Esophagus muscularis mucosa (tissue), 4 donors: ENCODE data around the gene FAM76B. TPM values are rescaled to one million over a fixed set of nuclear protein-coding genes. Genes with fewer than 3 reads are reported as not detected.

Experiments used
- DNase-seq: peaks from one replicate; pipeline ENCODE4 v3.0.0-alpha.2; 2017; ENCODE audit errors: extremely low spot score
- H3K27ac ChIP-seq, 4 donors: fragments of 200-600 bp; sonication (generic); replicated peaks in 1 of 4; 1 replicate in 3 of 4; 2 replicates in 1 of 4; pipeline ENCODE4 v1.5.1; 2016 to 2019; ENCODE audit warnings: mild to moderate bottlenecking in 1 of 4
- H3K27me3 ChIP-seq, 4 donors: fragments of 200-600 bp; sonication (generic); one replicate each; pipeline versions ENCODE4 v1.5.1 to v1.6.0; 2016 to 2019
- H3K36me3 ChIP-seq, 4 donors: fragments of 200-600 bp; sonication (generic); one replicate each; pipeline ENCODE4 v1.5.1; 2016 to 2019
- H3K4me1 ChIP-seq, 4 donors: fragments of 200-600 bp; sonication (generic); one replicate each; pipeline ENCODE4 v1.5.1; 2016 to 2019
- H3K4me3 ChIP-seq, 4 donors: fragments of 200-600 bp; sonication (generic); 1 replicate in 2 of 4; 2 replicates in 2 of 4; pipeline ENCODE4 v1.5.1; 2016 to 2019; ENCODE audit warnings: mild to moderate bottlenecking in 4 of 4, moderate library complexity in 1 of 4
- H3K9me3 ChIP-seq, 4 donors: fragments of 200-600 bp; sonication (generic); 1 replicate in 3 of 4; 2 replicates in 1 of 4; pipeline ENCODE4 v1.5.1; 2016 to 2019
- EP300 ChIP-seq: sonication (generic); formaldehyde crosslinking; IDR thresholded peaks from one replicate; pipeline ENCODE4 v1.6.1; 2017; ENCODE audit warnings: antibody characterized with exemption
- POLR2A ChIP-seq: fragments of 450-650 bp; IDR thresholded peaks from one replicate; pipeline ENCODE4 v1.6.1; 2017; ENCODE audit warnings: antibody characterized with exemption, moderate library complexity, mild to moderate bottlenecking, low read depth
- POLR2AphosphoS5 ChIP-seq, 2 donors: sonication (generic); formaldehyde crosslinking; IDR thresholded peaks; one replicate each; pipeline ENCODE4 v1.6.1; 2017; ENCODE audit warnings: antibody characterized with exemption in 2 of 2
- WGBS: methylation state at CpG from one replicate; pipeline ENCODE4 v1.1.5; 2018; 5-methylcytosine and 5-hydroxymethylcytosine counted together
- intact Hi-C: fragments of 100-400 bp; cut with DNase I; formaldehyde crosslinking; loops from one replicate; pipeline ENCODE4 v1.15.1; 2023
- total RNA-seq, 4 donors: library from RNA; depleted of rRNA; stranded (reverse); fragments of >200 nt; gene quantifications; one replicate each; pipeline versions ENCODE4 v1.1.0 to v1.2.1, GENCODE V29; 2016
- TF ChIP-seq, protein P1 (sequence below), 3 experiments: fragments of 200-600 bp in 2 of 3; fragments of 450-650 bp in 1 of 3; sonication (generic) in 2 of 3; IDR thresholded peaks; one replicate each; pipeline ENCODE4 v1.5.1; 2017 to 2019; ENCODE audit warnings: antibody characterized with exemption in 3 of 3, mild to moderate bottlenecking in 2 of 3, moderate library complexity in 1 of 3

Gene FAM76B
- 10 to 100 TPM; 11.3 to 30.3 (median 17.0) TPM for total RNA-seq

GRCh38 chr11:95789506-95790122 lies at the start of gene FAM76B:
TSS of gene FAM76B (minus strand) at chr11:95789782. CDS start at chr11:95789478, 304 bp downstream.
- peaks cover 23 to 31% (median 29%) of the 10 kb centered on the region in 4 donors for H3K4me1 ChIP-seq
- peak within 1 kb of the TSS; percentile 84 to 94 (median 88) for H3K4me3 ChIP-seq
- peaks cover 20 to 31% (median 25%) of the 10 kb centered on the region in 4 donors for H3K36me3 ChIP-seq
- under 1% methylated on average over 20 of the region's 62 CpGs for WGBS
- peak; percentile 91 for TF ChIP-seq POLR2A
- TF ChIP-seq POLR2AphosphoS5 (IDR thresholded peaks at IDR 0.05) = peak; percentile 94 to 98
- no peak for TF ChIP-seq EP300
- H3K27me3 ChIP-seq = no peaks in the 10 kb centered on the region
- intact Hi-C loops = loop anchor here (10.0 kb wide), 1 partner anchor 815 kb away; the partner anchor contains the start of genes CWC15 and KDM4D
- peak; percentile 100 for DNase-seq
- H3K27ac ChIP-seq = peak within 1 kb of the TSS; percentile 97 to 99 (median 98)
- H3K9me3 ChIP-seq = no peaks in the 10 kb centered on the region

GRCh38 chr11:95835768-95836488 lies 46.3 kb upstream of the FAM76B start:
- 11% methylated on average over 3 of the region's 3 CpGs for WGBS
- Histone ChIP-seq H3K27me3 (no peaks in the 10 kb centered on the region), H3K27ac (peak overlapping the region in 2 of 4 donors; percentile 7 to 24), H3K36me3 (peaks cover 4 to 90% (median 54%) of the 10 kb centered on the region in 4 donors), H3K9me3 (no peaks in the 10 kb centered on the region), H3K4me1 (peaks cover 4 to 9% (median 8%) of the 10 kb centered on the region in 4 donors), H3K4me3 (no peak overlapping the region)
- intact Hi-C loops = loop anchor here (2.0 to 5.0 kb wide), 3 partner anchors 506 to 591 kb away; partner anchors contain the start of genes CCDC82 and MAML2
- DNase-seq = peak; percentile 92
- TF ChIP-seq EP300 (no peak), POLR2A (no peak), POLR2AphosphoS5 (IDR thresholded peaks at IDR 0.05) (peak in 1 of 2 donors; percentile 72)
- TF ChIP-seq, protein P1, sequence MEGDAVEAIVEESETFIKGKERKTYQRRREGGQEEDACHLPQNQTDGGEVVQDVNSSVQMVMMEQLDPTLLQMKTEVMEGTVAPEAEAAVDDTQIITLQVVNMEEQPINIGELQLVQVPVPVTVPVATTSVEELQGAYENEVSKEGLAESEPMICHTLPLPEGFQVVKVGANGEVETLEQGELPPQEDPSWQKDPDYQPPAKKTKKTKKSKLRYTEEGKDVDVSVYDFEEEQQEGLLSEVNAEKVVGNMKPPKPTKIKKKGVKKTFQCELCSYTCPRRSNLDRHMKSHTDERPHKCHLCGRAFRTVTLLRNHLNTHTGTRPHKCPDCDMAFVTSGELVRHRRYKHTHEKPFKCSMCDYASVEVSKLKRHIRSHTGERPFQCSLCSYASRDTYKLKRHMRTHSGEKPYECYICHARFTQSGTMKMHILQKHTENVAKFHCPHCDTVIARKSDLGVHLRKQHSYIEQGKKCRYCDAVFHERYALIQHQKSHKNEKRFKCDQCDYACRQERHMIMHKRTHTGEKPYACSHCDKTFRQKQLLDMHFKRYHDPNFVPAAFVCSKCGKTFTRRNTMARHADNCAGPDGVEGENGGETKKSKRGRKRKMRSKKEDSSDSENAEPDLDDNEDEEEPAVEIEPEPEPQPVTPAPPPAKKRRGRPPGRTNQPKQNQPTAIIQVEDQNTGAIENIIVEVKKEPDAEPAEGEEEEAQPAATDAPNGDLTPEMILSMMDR (IDR thresholded peaks at IDR 0.05) = peak; percentile 77 to 91 (median 90)

- no peak overlapping the region for H3K27ac ChIP-seq
- 30% methylated on average over 3 of the region's 3 CpGs for WGBS
- no peak overlapping the region for H3K4me3 ChIP-seq
- no peak for DNase-seq
- no peaks in the 10 kb centered on the region for H3K9me3 ChIP-seq
- intact Hi-C loops = loop anchor here (5.0 kb wide), 2 partner anchors 507 to 552 kb away; partner anchors contain the start of genes CCDC82 and MAML2
- H3K4me1 ChIP-seq = peaks cover 4 to 9% (median 8%) of the 10 kb centered on the region in 4 donors
- no peaks in the 10 kb centered on the region for H3K27me3 ChIP-seq
- peaks cover 4 to 91% (median 53%) of the 10 kb centered on the region in 4 donors for H3K36me3 ChIP-seq
- TF ChIP-seq POLR2AphosphoS5 (IDR thresholded peaks at IDR 0.05) (no peak), POLR2A (no peak), EP300 (no peak)
- TF ChIP-seq, protein P1 (IDR thresholded peaks at IDR 0.05) = no peak
Measured at GRCh38 chr11:95835351-95835750, 45.8 kb upstream of the FAM76B start.

DNA sequence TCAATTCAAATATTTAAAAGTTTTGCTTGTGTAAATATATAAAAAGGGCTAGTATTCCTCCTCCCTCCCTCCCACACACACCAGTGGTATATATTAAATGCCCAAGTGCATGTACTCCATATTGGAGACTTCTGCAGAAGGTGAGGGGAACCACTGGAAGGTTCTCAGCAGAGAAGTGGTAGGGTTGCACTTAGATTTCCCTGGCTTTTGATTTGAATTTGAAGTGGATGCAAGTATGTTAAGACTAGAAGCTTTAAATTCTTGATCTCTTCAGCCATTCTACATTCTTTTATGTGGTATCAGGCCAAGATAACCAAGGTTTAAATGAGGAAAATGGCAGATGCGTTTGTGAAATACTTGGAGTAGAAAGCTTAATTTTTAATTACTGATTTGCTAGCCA lies 43.8 kb upstream of the FAM76B start:
- no peak overlapping the region for H3K27ac ChIP-seq
- TF ChIP-seq, protein P1 (IDR thresholded peaks at IDR 0.05) = no peak
- no peak for TF ChIP-seq POLR2A
- TF ChIP-seq POLR2AphosphoS5 (IDR thresholded peaks at IDR 0.05) = no peak
- no peak for TF ChIP-seq EP300
- no peaks in the 10 kb centered on the region for H3K27me3 ChIP-seq
- 5% methylated on average over 1 of the region's 1 CpG for WGBS
- H3K4me1 ChIP-seq = peaks cover 4 to 9% (median 8%) of the 10 kb centered on the region in 4 donors
- peaks cover 14 to 92% (median 64%) of the 10 kb centered on the region in 4 donors for H3K36me3 ChIP-seq
- DNase-seq = no peak
- no peak overlapping the region for H3K4me3 ChIP-seq
- no peaks in the 10 kb centered on the region for H3K9me3 ChIP-seq
- intact Hi-C loops = no loop called here

- H3K27ac ChIP-seq = no peak overlapping the region
- H3K4me3 ChIP-seq = no peak overlapping the region
- no peak for DNase-seq
- H3K27me3 ChIP-seq = no peaks in the 10 kb centered on the region
- H3K36me3 ChIP-seq = peaks cover 14 to 92% (median 62%) of the 10 kb centered on the region in 4 donors
- no peak for TF ChIP-seq EP300
- no peak for TF ChIP-seq POLR2A
- TF ChIP-seq, protein P1 (IDR thresholded peaks at IDR 0.05) = no peak
- TF ChIP-seq POLR2AphosphoS5 (IDR thresholded peaks at IDR 0.05) = no peak
- H3K9me3 ChIP-seq = no peaks in the 10 kb centered on the region
- intact Hi-C loops = no loop called here
- peaks cover 4 to 9% (median 8%) of the 10 kb centered on the region in 4 donors for H3K4me1 ChIP-seq
- 77% methylated on average over 3 of the region's 3 CpGs for WGBS
Measured at GRCh38 chr11:95832763-95833162, 43.2 kb upstream of the FAM76B start.
